Neural cell (in vitro differentiated cells): ENCODE data around the gene RIMKLB.

Experiments
- EP300 ChIP-seq: fragments of 450-650 bp; conservative IDR thresholded peaks from 2 replicates; pipeline ENCODE4 v1.6.1; 2014; ENCODE audit warnings: antibody characterized with exemption, mild to moderate bottlenecking, moderate library complexity; ENCODE audit not compliant: poor library complexity, severe bottlenecking
- EZH2 ChIP-seq: fragments of 200-600, 300-800 bp; shearing (Covaris generic), sonication (generic); IDR thresholded peaks from 2 replicates; pipeline ENCODE4 v1.6.1; 2014; ENCODE audit warnings: antibody characterized with exemption, low read length, borderline replicate concordance, mild to moderate bottlenecking; ENCODE audit not compliant: insufficient read depth, poor library complexity, severe bottlenecking
- MXI1 ChIP-seq: fragments of 450-650 bp; conservative IDR thresholded peaks from 2 replicates; pipeline ENCODE4 v1.6.1; 2014; ENCODE audit warnings: antibody characterized with exemption, mild to moderate bottlenecking; ENCODE audit not compliant: poor library complexity, severe bottlenecking
- POLR2AphosphoS5 ChIP-seq: IDR thresholded peaks from 2 replicates; pipeline ENCODE4 v1.6.1; 2012
- RAD21 ChIP-seq: fragments of 450-650 bp; conservative IDR thresholded peaks from 2 replicates; pipeline ENCODE4 v1.6.1; 2014; ENCODE audit warnings: antibody characterized with exemption, mild to moderate bottlenecking, moderate library complexity
- SMC3 ChIP-seq: fragments of 450-650 bp; conservative IDR thresholded peaks from 2 replicates; pipeline ENCODE4 v1.6.1; 2014; ENCODE audit warnings: antibody characterized with exemption, mild to moderate bottlenecking, moderate library complexity; ENCODE audit not compliant: poor library complexity
- TAF1 ChIP-seq: IDR thresholded peaks from 2 replicates; pipeline ENCODE4 v1.6.1; 2012; ENCODE audit warnings: low read depth
- TF ChIP-seq, protein P1 (sequence below): fragments of 450-650 bp; IDR thresholded peaks from 2 replicates; pipeline ENCODE4 v1.5.1; 2014; ENCODE audit warnings: antibody characterized with exemption, mild to moderate bottlenecking, moderate library complexity; ENCODE audit not compliant: poor library complexity, severe bottlenecking

DNA sequence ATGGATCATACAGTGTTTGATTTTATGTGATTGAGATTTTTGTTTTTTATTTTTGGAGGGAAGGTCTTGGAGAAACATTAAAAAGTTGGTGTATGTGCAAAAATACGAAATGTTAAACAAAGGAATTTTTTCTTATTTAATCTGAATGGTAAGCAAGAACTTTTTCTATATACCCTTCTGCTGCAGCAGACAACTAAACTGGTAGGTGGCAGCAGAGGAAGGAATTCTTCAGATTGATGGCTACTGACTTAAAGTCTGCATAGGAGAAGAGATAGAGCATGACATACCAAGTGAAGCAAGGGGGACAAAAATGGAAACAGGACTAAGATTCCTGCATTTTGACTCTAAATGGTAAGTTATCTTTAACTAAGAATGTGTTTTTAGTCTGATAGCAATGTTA, 82.6 kb downstream of the RIMKLB start:
- TF ChIP-seq, protein P1, sequence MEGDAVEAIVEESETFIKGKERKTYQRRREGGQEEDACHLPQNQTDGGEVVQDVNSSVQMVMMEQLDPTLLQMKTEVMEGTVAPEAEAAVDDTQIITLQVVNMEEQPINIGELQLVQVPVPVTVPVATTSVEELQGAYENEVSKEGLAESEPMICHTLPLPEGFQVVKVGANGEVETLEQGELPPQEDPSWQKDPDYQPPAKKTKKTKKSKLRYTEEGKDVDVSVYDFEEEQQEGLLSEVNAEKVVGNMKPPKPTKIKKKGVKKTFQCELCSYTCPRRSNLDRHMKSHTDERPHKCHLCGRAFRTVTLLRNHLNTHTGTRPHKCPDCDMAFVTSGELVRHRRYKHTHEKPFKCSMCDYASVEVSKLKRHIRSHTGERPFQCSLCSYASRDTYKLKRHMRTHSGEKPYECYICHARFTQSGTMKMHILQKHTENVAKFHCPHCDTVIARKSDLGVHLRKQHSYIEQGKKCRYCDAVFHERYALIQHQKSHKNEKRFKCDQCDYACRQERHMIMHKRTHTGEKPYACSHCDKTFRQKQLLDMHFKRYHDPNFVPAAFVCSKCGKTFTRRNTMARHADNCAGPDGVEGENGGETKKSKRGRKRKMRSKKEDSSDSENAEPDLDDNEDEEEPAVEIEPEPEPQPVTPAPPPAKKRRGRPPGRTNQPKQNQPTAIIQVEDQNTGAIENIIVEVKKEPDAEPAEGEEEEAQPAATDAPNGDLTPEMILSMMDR, result peak; percentile 66
- no peak for TF ChIP-seq POLR2AphosphoS5
- no peak for TF ChIP-seq TAF1
- peak; percentile 62 for TF ChIP-seq RAD21
- no peak for TF ChIP-seq EZH2
- TF ChIP-seq MXI1, result no peak
- no peak for TF ChIP-seq EP300
- TF ChIP-seq SMC3, result peak; percentile 65
